Liver (tissue), 9 donors: ENCODE results near the gene FRK. TPM values are rescaled to one million over a fixed set of nuclear protein-coding genes. Genes with fewer than 3 reads are reported as not detected.

Source experiments
- DNase-seq: peaks from one replicate; pipeline ENCODE4 v3.0.0-alpha.2; 2017; ENCODE audit warnings: low spot score
- H3K27ac ChIP-seq, 2 donors: one replicate each; pipeline ENCODE4 v1.7.0; 2013; ENCODE audit warnings: inconsistent platforms in 2 of 2, low read length in 2 of 2, control low read depth in 1 of 2, low read depth in 1 of 2, mild to moderate bottlenecking in 1 of 2
- H3K27me3 ChIP-seq, 4 donors: one replicate each; pipeline versions ENCODE4 v1.6.1 to v1.7.0; 2013; ENCODE audit warnings: low read length in 3 of 4, inconsistent platforms in 1 of 4, mild to moderate bottlenecking in 1 of 4, moderate library complexity in 1 of 4; ENCODE audit not compliant: control insufficient read depth in 4 of 4, insufficient read depth in 4 of 4
- H3K36me3 ChIP-seq, 4 donors: one replicate each; pipeline versions ENCODE4 v1.6.1 to v1.7.0; 2013; ENCODE audit warnings: low read length in 3 of 4, mild to moderate bottlenecking in 3 of 4, low read depth in 1 of 4, moderate library complexity in 1 of 4; ENCODE audit not compliant: control insufficient read depth in 4 of 4, insufficient read depth in 3 of 4
- H3K4me1 ChIP-seq, 4 donors: one replicate each; pipeline versions ENCODE4 v1.6.1 to v1.7.0; 2013; ENCODE audit warnings: low read length in 3 of 4, mild to moderate bottlenecking in 3 of 4, moderate library complexity in 1 of 4; ENCODE audit not compliant: control insufficient read depth in 4 of 4, insufficient read depth in 4 of 4
- H3K4me3 ChIP-seq, 3 donors: one replicate each; pipeline versions ENCODE4 v1.6.1 to v1.7.0; 2013; ENCODE audit warnings: low read length in 3 of 3, control low read depth in 1 of 3, low read depth in 1 of 3, mild to moderate bottlenecking in 1 of 3
- H3K9ac ChIP-seq, 2 donors: one replicate each; pipeline ENCODE4 v1.7.0; 2013; ENCODE audit warnings: low read length in 2 of 2, mild to moderate bottlenecking in 2 of 2, moderate library complexity in 2 of 2, control low read depth in 1 of 2, low read depth in 1 of 2
- H3K9me3 ChIP-seq, 4 donors: one replicate each; pipeline versions ENCODE4 v1.6.1 to v1.7.0; 2013; ENCODE audit warnings: low read length in 3 of 4; ENCODE audit not compliant: control insufficient read depth in 4 of 4
- ATF3 ChIP-seq: IDR thresholded peaks from 2 replicates; pipeline ENCODE4 v1.6.1; 2016; ENCODE audit warnings: antibody characterized with exemption
- EGR1 ChIP-seq, 2 donors: IDR thresholded peaks; 2 replicates each; pipeline ENCODE4 v1.6.1; 2016 to 2018; ENCODE audit warnings: antibody characterized with exemption in 2 of 2, low read depth in 2 of 2
- FOXA1 ChIP-seq: IDR thresholded peaks from 2 replicates; pipeline ENCODE4 v1.6.1; 2016; ENCODE audit warnings: antibody characterized with exemption
- FOXA2 ChIP-seq: IDR thresholded peaks from 2 replicates; pipeline ENCODE4 v1.6.1; 2016; ENCODE audit warnings: antibody characterized with exemption
- GABPA ChIP-seq, 2 donors: IDR thresholded peaks in 1 of 2; conservative IDR thresholded peaks in 1 of 2; 2 replicates each; pipeline ENCODE4 v1.6.1; 2016; ENCODE audit warnings: antibody characterized with exemption in 2 of 2, mild to moderate bottlenecking in 1 of 2, moderate library complexity in 1 of 2
- HNF4A ChIP-seq, 2 donors: conservative IDR thresholded peaks; 2 replicates each; pipeline ENCODE4 v1.6.1; 2016; ENCODE audit warnings: antibody characterized with exemption in 2 of 2, mild to moderate bottlenecking in 2 of 2
- HNF4G ChIP-seq: IDR thresholded peaks from 2 replicates; pipeline ENCODE4 v1.6.1; 2016; ENCODE audit warnings: antibody characterized with exemption
- JUND ChIP-seq, 2 donors: IDR thresholded peaks; 2 replicates each; pipeline ENCODE4 v1.6.1; 2016; ENCODE audit warnings: antibody characterized with exemption in 2 of 2
- NR2F2 ChIP-seq: IDR thresholded peaks from 2 replicates; pipeline ENCODE4 v1.6.1; 2016; ENCODE audit warnings: antibody characterized with exemption
- RAD21 ChIP-seq, 2 donors: IDR thresholded peaks; 2 replicates each; pipeline ENCODE4 v1.6.1; 2016; ENCODE audit warnings: antibody characterized with exemption in 2 of 2, mild to moderate bottlenecking in 2 of 2
- RXRA ChIP-seq, 2 donors: IDR thresholded peaks; 2 replicates each; pipeline ENCODE4 v1.6.1; 2017 to 2018; ENCODE audit warnings: antibody characterized with exemption in 2 of 2, mild to moderate bottlenecking in 1 of 2
- SP1 ChIP-seq: IDR thresholded peaks from 2 replicates; pipeline ENCODE4 v1.6.1; 2018; ENCODE audit warnings: antibody characterized with exemption, mild to moderate bottlenecking
- TAF1 ChIP-seq: conservative IDR thresholded peaks from 2 replicates; pipeline ENCODE4 v1.6.1; 2016; ENCODE audit warnings: antibody characterized with exemption, mild to moderate bottlenecking
- YY1 ChIP-seq: IDR thresholded peaks from 2 replicates; pipeline ENCODE4 v1.6.1; 2016; ENCODE audit warnings: antibody characterized with exemption, mild to moderate bottlenecking
- ZBTB33 ChIP-seq: IDR thresholded peaks from 2 replicates; pipeline ENCODE4 v1.6.1; 2016; ENCODE audit warnings: antibody characterized with exemption
- WGBS: extraction: QIAGEN DNeasy Blood & Tissue Kit; methylation state at CpG from one replicate; pipeline ENCODE4 v1.1.7; 2013; 5-methylcytosine and 5-hydroxymethylcytosine counted together
- polyA plus RNA-seq, 2 donors: library from polyadenylated mRNA; stranded (reverse) in 1 of 2; unstranded in 1 of 2; fragments of 200-250 nt in 1 of 2; fragments of >200 nt in 1 of 2; fragmentation: Nextera tagmentation in 1 of 2; extraction: Ambion mirVana in 1 of 2; gene quantifications; one replicate each; pipeline versions ENCODE4 v1.2.1 to v1.2.3, GENCODE V29; 2013 to 2015
- total RNA-seq, 2 donors: library from RNA; depleted of rRNA; stranded (reverse); fragments of >200 nt; gene quantifications; one replicate each; pipeline ENCODE4 v1.2.3, GENCODE V29; 2014
- TF ChIP-seq, protein P1 (sequence below): IDR thresholded peaks from 2 replicates; pipeline ENCODE4 v1.6.1; 2016; ENCODE audit warnings: antibody characterized with exemption, mild to moderate bottlenecking
- TF ChIP-seq, protein P2 (sequence below): fragments of 150-350 bp; IDR thresholded peaks from 2 replicates; pipeline ENCODE4 v1.5.1; 2017; ENCODE audit warnings: improper control_type of control experiment, low read depth, low read length; ENCODE audit not compliant: missing input control
- TF ChIP-seq, protein P3 (sequence below): IDR thresholded peaks from 2 replicates; pipeline ENCODE4 v1.6.1; 2016; ENCODE audit warnings: antibody characterized with exemption
- donor health status: healthy.
- donor health status: healthy.
- donor health status: healthy.
- donor health status: healthy.
- donor health status: healthy.

The FRK gene
- total and polyA plus RNA-seq, 4 donors: 3.6 to 26.8 (median 5.3) TPM

- WGBS: 24% methylated on average over 1 of the region's 1 CpG
- TF ChIP-seq YY1 (peak; percentile 77), EGR1 (IDR thresholded peaks at IDR 0.05; ENCODE audit: low read depth in 2 of 2) (peak in 1 of 2 donors; percentile 58), HNF4A (conservative IDR thresholded peaks at IDR 0.05) (peak; percentile 93 to 98), FOXA2 (peak; percentile 61), ZBTB33 (peak; percentile 90), TAF1 (no peak), SP1 (peak; percentile 80), GABPA (IDR thresholded peaks at IDR 0.05 in 1 of 2, conservative IDR thresholded peaks at IDR 0.05 in 1 of 2) (peak in 1 of 2 donors; percentile 12), ATF3 (peak; percentile 67), RXRA (IDR thresholded peaks at IDR 0.05) (peak; percentile 79 to 94), JUND (IDR thresholded peaks at IDR 0.05) (peak; percentile 58 to 85), RAD21 (IDR thresholded peaks at IDR 0.05) (peak; percentile 51 to 55), NR2F2 (peak; percentile 43), FOXA1 (peak; percentile 30), HNF4G (peak; percentile 82)
- TF ChIP-seq, protein P1, sequence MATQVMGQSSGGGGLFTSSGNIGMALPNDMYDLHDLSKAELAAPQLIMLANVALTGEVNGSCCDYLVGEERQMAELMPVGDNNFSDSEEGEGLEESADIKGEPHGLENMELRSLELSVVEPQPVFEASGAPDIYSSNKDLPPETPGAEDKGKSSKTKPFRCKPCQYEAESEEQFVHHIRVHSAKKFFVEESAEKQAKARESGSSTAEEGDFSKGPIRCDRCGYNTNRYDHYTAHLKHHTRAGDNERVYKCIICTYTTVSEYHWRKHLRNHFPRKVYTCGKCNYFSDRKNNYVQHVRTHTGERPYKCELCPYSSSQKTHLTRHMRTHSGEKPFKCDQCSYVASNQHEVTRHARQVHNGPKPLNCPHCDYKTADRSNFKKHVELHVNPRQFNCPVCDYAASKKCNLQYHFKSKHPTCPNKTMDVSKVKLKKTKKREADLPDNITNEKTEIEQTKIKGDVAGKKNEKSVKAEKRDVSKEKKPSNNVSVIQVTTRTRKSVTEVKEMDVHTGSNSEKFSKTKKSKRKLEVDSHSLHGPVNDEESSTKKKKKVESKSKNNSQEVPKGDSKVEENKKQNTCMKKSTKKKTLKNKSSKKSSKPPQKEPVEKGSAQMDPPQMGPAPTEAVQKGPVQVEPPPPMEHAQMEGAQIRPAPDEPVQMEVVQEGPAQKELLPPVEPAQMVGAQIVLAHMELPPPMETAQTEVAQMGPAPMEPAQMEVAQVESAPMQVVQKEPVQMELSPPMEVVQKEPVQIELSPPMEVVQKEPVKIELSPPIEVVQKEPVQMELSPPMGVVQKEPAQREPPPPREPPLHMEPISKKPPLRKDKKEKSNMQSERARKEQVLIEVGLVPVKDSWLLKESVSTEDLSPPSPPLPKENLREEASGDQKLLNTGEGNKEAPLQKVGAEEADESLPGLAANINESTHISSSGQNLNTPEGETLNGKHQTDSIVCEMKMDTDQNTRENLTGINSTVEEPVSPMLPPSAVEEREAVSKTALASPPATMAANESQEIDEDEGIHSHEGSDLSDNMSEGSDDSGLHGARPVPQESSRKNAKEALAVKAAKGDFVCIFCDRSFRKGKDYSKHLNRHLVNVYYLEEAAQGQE: peak; percentile 63
- TF ChIP-seq, protein P2, sequence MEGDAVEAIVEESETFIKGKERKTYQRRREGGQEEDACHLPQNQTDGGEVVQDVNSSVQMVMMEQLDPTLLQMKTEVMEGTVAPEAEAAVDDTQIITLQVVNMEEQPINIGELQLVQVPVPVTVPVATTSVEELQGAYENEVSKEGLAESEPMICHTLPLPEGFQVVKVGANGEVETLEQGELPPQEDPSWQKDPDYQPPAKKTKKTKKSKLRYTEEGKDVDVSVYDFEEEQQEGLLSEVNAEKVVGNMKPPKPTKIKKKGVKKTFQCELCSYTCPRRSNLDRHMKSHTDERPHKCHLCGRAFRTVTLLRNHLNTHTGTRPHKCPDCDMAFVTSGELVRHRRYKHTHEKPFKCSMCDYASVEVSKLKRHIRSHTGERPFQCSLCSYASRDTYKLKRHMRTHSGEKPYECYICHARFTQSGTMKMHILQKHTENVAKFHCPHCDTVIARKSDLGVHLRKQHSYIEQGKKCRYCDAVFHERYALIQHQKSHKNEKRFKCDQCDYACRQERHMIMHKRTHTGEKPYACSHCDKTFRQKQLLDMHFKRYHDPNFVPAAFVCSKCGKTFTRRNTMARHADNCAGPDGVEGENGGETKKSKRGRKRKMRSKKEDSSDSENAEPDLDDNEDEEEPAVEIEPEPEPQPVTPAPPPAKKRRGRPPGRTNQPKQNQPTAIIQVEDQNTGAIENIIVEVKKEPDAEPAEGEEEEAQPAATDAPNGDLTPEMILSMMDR: no peak
- TF ChIP-seq, protein P3, sequence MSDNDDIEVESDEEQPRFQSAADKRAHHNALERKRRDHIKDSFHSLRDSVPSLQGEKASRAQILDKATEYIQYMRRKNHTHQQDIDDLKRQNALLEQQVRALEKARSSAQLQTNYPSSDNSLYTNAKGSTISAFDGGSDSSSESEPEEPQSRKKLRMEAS: peak; percentile 92
- peaks cover 18 to 68% (median 65%) of the 10 kb centered on the region in 4 donors for H3K4me1 ChIP-seq
- no peak overlapping the region for H3K4me3 ChIP-seq
- no peaks in the 10 kb centered on the region for H3K27me3 ChIP-seq
- no peak for DNase-seq
- no peaks in the 10 kb centered on the region for H3K9me3 ChIP-seq
- peak overlapping the region in 1 of 2 donors; percentile 33 for H3K9ac ChIP-seq
- H3K27ac ChIP-seq: peak overlapping the region; percentile 29 to 86
- H3K36me3 ChIP-seq: no peaks in the 10 kb centered on the region
Observed at GRCh38 chr6:116012471-116012949, 48.2 kb downstream of the FRK start.
